Measurements from ENCODE around the gene EYS. TPM values are rescaled to one million over a fixed set of nuclear protein-coding genes. Genes with fewer than 3 reads are reported as not detected.
"Not testable (repeated sequence)": the region's sequence is repeated elsewhere in the genome, so short reads cannot be mapped to it uniquely, and the experiment has no call there.

EYS gene
- total RNA-seq, 3 donors from 2014 or later = 0.16 to 0.61 (median 0.60) TPM

DNA sequence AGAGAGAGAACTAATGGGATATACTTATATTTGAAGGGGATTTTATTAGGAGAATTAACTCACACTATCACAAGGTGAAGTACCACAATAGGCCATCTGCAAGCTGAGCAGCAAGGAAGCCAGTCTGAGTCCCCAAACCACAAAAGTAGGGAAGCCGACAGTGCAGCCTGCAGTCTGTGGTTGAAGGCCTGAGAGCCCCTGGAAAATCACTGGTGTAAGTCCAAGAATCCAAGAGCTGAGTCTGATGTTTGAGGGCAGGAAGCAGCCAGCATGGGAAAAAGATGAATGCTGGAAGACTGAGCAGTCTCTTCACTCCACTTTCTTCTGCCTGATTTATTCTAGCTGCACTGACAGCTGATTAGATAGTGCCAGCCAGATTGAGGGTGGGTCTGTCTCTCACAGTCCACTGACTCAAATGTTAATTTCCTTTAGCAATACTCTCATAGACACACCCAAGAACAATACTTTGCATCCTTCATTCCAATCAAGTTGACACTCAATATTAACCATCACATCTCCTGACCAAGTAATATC lies 1247.5 kb downstream of the EYS start:
- Histone ChIP-seq H3K4me3 (no peak overlapping the region), H3K9me3 (no peaks in the 10 kb centered on the region), H3K36me3 (ENCODE audit: low read depth) (no peaks in the 10 kb centered on the region), H3K4me1 (ENCODE audit: low read depth) (no peaks in the 10 kb centered on the region)
- TF ChIP-seq CTCF (IDR thresholded peaks at IDR 0.05) = no peak
- no peak for DNase-seq
- intact Hi-C loops (cut with DNase I, micrococcal nuclease) = no loop called here
- no peak for ATAC-seq

- H3K9me3 ChIP-seq; ATAC-seq; H3K36me3 ChIP-seq (ENCODE audit: low read depth); H3K4me1 ChIP-seq (ENCODE audit: low read depth); DNase-seq; H3K4me3 ChIP-seq; intact Hi-C loops (cut with DNase I, micrococcal nuclease): not testable (repeated sequence)
Measured at GRCh38 chr6:64448101-64448500, 1258.9 kb downstream of the EYS start.

DNA sequence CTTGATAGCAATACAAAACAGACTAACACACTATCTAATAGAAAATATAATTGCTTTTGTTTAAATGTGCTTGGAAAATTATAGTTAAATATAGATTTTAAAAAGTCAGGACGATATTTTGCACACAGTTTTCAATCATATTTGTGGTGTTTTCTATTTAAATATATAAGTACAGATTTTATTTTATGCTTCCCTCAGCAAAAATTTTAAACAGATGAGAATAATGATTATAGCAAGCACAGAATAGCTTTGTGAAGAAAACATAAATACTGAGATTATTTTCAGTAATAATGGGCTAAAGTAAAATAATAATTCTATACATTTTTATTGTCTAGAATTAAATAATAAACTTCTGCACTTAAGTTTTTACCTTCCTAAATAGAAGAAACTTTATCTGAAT lies 1262.0 kb downstream of the EYS start:
- Histone ChIP-seq H3K9me3 (no peaks in the 10 kb centered on the region), H3K4me3 (no peak overlapping the region), H3K4me1 (ENCODE audit: low read depth) (no peaks in the 10 kb centered on the region), H3K36me3 (ENCODE audit: low read depth) (no peaks in the 10 kb centered on the region)
- intact Hi-C loops (cut with DNase I, micrococcal nuclease) = no loop called here
- ATAC-seq = no peak
- DNase-seq = no peak
- TF ChIP-seq CTCF (IDR thresholded peaks at IDR 0.05) = no peak

- H3K9me3 ChIP-seq = no peaks in the 10 kb centered on the region
Measured at GRCh38 chr6:64439274-64439673, 1267.8 kb downstream of the EYS start.

GRCh38 chr6:64437996-64438395 lies 1269.0 kb downstream of the EYS start:
- Histone ChIP-seq H3K9me3 (no peaks in the 10 kb centered on the region), H3K4me1 (ENCODE audit: low read depth) (no peaks in the 10 kb centered on the region), H3K36me3 (ENCODE audit: low read depth) (no peaks in the 10 kb centered on the region), H3K4me3 (no peak overlapping the region)
- ATAC-seq = no peak
- no peak for DNase-seq
- intact Hi-C loops (cut with DNase I, micrococcal nuclease) = no loop called here
- no peak for TF ChIP-seq CTCF (IDR thresholded peaks at IDR 0.05)

More at GRCh38 chr6:64439274-64439673, 1267.8 kb downstream of the EYS start:
- Histone ChIP-seq H3K4me3 (no peak overlapping the region), H3K4me1 (ENCODE audit: low read depth) (no peaks in the 10 kb centered on the region), H3K36me3 (ENCODE audit: low read depth) (no peaks in the 10 kb centered on the region)
- ATAC-seq = no peak
- intact Hi-C loops (cut with DNase I, micrococcal nuclease) = no loop called here
- DNase-seq = no peak
- TF ChIP-seq CTCF (IDR thresholded peaks at IDR 0.05) = no peak

DNA sequence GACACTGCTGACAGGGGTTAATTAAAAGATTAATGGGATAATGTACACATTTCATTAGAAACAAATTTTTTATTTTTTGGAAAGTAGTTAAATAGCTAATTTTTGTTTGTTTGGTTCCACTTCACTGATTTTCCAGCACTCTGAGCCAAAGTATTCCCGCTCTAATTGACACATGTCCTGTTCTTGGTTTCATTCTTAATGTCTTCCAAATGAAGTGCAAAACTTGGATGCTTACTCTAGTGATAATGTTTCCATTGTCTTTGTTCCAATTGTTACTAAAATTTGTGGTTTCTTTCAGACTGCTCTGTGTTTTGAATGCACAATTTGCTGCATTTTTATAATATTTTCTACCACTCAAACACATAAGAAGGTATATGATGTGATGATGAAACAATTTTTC lies 1277.1 kb downstream of the EYS start:
- ATAC-seq = no peak
- Histone ChIP-seq H3K4me3 (no peak overlapping the region), H3K36me3 (ENCODE audit: low read depth) (no peaks in the 10 kb centered on the region), H3K4me1 (ENCODE audit: low read depth) (no peaks in the 10 kb centered on the region), H3K9me3 (no peaks in the 10 kb centered on the region)
- intact Hi-C loops (cut with DNase I, micrococcal nuclease) = no loop called here
- DNase-seq = no peak
- TF ChIP-seq CTCF (IDR thresholded peaks at IDR 0.05) = no peak

Measured in mucosa of descending colon (tissue), 3 donors.